ENCODE measurements around the gene PLEKHG3. TPM values are rescaled to one million over a fixed set of nuclear protein-coding genes. Genes with fewer than 3 reads are reported as not detected.
"Not testable (repeated sequence)": the region's sequence is repeated elsewhere in the genome, so short reads cannot be mapped to it uniquely, and the experiment has no call there.

The PLEKHG3 gene
- 26.3 and 26.7 TPM in 2 replicates for total RNA-seq

DNA sequence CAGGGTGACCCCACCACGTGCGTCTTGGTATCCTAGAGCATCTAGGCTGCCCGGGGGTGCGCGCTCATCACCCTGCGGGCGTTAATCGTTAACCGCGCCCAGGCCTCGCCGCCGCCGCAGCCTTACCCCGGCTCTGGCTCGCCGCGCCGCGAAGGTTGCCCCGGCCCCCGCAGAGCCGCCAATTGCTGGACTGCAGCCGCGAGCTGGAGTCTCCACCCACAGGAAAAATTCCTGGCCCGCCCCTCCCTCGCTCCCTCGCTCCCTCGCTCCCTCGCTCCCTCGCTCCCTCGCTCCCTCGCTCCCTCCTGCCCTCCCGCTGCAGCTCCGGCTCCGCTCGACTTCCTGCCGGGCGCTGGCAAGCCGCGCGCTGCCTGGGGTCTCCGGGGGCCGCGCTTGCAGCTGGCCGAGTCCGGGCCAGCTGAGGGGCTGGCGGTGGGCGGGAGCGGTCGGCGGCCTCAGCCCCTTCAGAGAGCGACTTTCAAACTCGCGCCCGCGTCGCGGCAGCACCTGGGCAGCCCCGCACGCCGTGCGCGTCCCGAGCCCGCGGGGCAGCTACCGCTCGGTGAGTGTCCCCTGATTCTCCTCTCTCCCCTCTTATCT is at the start of gene PLEKHG3:
TSS of gene PLEKHG3 (plus strand) at position 282 of the 600 bp plus-strand sequence. CDS start 23,208 bp downstream, outside the sequence.
- intact Hi-C loops (cut with micrococcal nuclease): loop anchor here (10.0 kb wide), 1 partner anchor 159 kb away; the partner anchor contains the start of genes HSPA2 and PPP1R36

DNA sequence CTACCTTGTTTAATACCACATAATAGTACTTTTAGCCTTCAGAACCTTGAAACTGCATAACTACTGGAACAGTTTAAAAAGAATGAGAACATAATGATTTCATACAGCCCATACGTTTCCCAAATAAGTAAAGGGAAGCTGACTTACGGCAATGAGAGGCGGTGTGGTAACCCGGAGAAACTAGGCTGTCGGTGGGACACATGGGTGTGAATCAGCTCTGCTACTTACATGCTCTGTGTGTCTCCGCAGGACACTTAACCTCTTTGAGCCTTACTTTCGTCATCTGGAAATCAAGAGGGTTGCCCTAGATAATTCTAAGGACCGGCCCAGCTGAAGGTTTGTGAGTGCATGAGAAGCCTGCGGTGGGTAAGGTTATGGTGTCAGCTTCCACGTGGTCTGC is 49.3 kb upstream of the PLEKHG3 start:
- intact Hi-C loops (cut with micrococcal nuclease): no loop called here

- intact Hi-C loops (cut with micrococcal nuclease): no loop called here
Measured at GRCh38 chr14:64656986-64657385, 47.2 kb upstream of the PLEKHG3 start.

DNA sequence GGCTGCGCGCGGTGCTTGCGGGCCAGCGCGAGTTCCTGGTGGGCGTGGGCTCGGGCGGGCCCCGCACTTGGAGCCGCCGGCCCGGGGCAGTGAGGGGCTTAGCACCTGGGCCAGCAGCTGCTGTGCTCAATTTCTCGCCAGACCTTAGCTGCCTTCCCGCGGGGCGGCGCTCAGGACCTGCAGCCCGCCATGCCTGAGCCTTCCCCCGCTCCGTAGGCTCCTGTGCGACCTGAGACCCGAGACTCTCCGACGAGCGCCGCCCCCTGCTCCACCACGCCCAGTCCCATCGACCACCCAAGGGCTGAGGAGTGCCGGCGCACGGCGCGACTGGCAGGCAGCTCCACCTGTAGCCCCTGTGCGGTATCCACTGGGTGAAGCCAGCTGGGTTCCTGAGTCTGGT is 46.0 kb upstream of the PLEKHG3 start:
- intact Hi-C loops (cut with micrococcal nuclease): no loop called here

GRCh38 chr14:64658700-64659264 is 45.4 kb upstream of the PLEKHG3 start:
- intact Hi-C loops (cut with micrococcal nuclease): not testable (repeated sequence)

DNA sequence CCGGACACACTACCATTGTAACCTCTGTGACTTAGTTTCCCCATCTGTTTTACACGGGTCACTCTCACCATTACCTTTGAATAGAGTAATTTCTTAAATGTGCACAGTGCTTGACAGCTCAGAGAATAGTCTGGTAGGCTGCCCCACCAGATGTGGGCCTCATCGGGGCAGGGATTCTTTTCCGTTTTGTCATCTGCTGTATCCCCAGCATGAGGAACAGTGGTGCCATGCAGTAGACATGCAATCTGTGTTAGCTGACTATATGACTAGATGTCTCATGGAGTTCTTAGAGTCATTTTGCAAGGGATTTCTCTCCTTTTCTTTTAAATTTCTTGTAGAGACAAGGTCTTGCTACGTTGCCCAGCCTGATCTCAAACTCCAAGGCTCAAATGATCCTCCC is 44.9 kb upstream of the PLEKHG3 start:
- intact Hi-C loops (cut with micrococcal nuclease): no loop called here

- intact Hi-C loops (cut with micrococcal nuclease): no loop called here
Measured at GRCh38 chr14:64663174-64663573, 41.0 kb upstream of the PLEKHG3 start.

- intact Hi-C loops (cut with micrococcal nuclease): loop anchor here (1.0 to 5.0 kb wide), 4 partner anchors 36 to 311 kb away; no protein-coding TSS in a partner anchor
Measured at GRCh38 chr14:64671591-64671990, 32.6 kb upstream of the PLEKHG3 start.

DNA sequence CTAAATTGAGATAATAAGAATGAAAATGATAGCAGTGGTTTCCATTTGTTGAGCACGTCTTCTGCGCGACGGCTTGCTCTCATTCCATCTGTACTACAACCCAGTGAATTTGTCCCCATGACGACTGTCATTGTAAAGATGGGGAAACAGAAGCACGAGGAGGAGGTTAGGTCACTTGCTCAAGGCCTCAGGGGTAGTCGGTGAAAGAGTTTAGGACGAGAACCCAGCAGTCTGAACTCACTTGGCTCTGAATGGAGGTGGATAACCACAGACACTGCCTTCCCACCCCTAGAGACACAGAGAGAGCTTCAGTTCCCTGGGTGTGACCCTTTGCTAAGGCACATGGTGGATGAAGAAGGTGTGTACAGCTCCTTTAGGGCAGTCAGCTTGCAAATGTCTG is 30.9 kb upstream of the PLEKHG3 start:
- intact Hi-C loops (cut with micrococcal nuclease): loop anchor here (5.0 kb wide), 3 partner anchors 34 to 309 kb away; no protein-coding TSS in a partner anchor

GRCh38 chr14:64673748-64674147 is 30.5 kb upstream of the PLEKHG3 start:
- intact Hi-C loops (cut with micrococcal nuclease): loop anchor here (5.0 kb wide), 3 partner anchors 34 to 309 kb away; no protein-coding TSS in a partner anchor

GRCh38 chr14:64674829-64675228 is 29.4 kb upstream of the PLEKHG3 start:
- intact Hi-C loops (cut with micrococcal nuclease): loop anchor here (5.0 kb wide), 3 partner anchors 32 to 307 kb away; no protein-coding TSS in a partner anchor

DNA sequence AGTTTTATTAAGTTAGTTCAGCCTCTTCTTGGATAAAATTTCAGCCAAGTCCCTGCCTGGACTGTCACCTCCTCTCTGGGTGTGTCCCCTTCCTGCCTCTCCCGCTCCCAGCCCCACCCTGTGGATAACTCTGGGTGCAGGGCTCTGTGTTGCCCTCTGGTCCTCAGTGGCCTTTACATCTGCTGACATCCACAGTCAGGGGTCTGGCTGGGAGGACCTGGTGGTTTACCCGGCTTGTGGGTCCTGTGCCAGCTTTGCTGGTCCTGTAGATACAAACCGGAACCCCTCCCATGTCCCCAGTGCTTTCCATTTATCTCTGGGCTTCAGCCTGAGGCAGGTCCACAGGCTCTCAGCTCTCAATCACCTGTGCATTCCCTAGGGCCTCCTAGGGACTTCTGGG is 28.9 kb upstream of the PLEKHG3 start:
- intact Hi-C loops (cut with micrococcal nuclease): no loop called here

DNA sequence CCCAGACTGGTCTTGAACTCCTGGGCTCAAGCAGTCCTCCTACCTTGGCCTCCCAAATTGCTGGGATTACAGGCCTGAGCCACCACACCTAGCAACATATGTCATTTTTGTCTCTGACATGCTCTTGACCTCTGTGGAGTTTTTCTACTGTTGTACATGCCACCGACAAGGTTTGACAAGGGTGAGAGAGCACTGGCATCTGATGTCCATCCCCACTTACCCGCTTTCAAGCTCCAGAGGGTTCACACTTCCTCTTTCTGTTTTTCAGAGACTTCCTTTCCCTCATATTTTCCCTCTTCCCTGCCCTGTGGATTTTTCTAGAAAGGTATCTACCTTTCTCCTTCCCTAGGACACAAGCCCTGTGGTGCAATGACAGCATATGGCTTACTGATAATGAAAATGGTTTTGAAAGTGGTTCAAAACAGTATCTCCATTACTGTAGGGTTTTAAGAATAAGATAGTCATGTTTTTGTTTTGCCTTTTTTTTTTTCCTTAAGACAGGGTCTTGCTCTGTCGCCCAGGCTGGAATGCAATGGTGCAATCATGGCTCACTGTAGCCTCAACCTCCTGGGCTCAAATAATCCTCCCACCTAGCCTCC is 27.7 kb upstream of the PLEKHG3 start:
- intact Hi-C loops (cut with micrococcal nuclease): no loop called here

GRCh38 chr14:64680013-64680713 is 24.1 kb upstream of the PLEKHG3 start:
- intact Hi-C loops (cut with micrococcal nuclease): no loop called here

DNA sequence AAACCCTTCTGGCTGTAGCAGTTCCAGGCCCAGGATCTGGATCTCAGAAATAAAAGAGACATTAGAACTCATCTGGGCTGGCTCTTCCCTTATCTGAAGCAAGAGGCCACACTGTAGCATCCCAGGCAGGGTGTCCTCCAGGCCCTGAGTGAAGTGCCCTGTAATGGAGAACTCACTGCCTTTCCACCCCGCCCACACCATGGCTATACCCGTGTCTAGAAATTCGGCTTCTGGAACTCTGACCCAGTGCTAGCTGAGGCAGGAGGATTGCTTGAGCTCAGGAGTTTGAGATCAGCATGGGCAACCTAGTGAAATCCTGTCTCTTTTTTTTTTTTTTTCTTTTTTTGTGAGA is 23.5 kb upstream of the PLEKHG3 start:
- intact Hi-C loops (cut with micrococcal nuclease): no loop called here

GRCh38 chr14:64681796-64682710 is 22.2 kb upstream of the PLEKHG3 start:
- intact Hi-C loops (cut with micrococcal nuclease): no loop called here

GRCh38 chr14:64682843-64683242 is 21.4 kb upstream of the PLEKHG3 start:
- intact Hi-C loops (cut with micrococcal nuclease): no loop called here

- intact Hi-C loops (cut with micrococcal nuclease): no loop called here
Measured at GRCh38 chr14:64683264-64683663, 21.0 kb upstream of the PLEKHG3 start.

DNA sequence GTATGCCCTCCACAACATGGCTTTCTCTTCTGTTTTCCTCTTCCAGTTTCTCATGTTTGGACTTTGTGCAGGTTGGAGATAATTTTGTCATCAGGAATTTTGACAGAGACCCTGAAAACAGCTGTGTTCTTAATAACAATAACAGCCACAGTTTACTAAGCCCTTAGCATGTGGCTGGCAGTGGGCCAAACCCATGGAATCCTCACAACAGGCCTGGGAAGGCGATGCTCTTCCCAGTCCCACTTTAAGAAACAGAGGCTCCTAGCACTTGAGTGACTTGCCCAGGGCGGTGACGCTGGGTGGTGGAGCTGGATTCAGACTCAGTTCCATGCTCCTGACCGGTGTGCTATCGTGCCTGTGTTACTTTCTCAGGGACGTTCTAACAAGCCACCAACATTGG is 20.1 kb upstream of the PLEKHG3 start:
- intact Hi-C loops (cut with micrococcal nuclease): no loop called here

GRCh38 chr14:64685371-64686281 is 18.6 kb upstream of the PLEKHG3 start:
- intact Hi-C loops (cut with micrococcal nuclease): no loop called here
